Left ventricle myocardium inferior (tissue), 1 donor: ENCODE data around the gene CDC42SE2. TPM values are rescaled to one million over a fixed set of nuclear protein-coding genes. Genes with fewer than 3 reads are reported as not detected.

Experiments
- DNase-seq: peaks from one replicate; pipeline ENCODE4 v3.0.0-alpha.2; 2020
- H3K27ac ChIP-seq: fragments of 200-600 bp; replicated peaks from 2 replicates; pipeline ENCODE4 v1.8.0; 2021
- H3K27me3 ChIP-seq: fragments of 200-600 bp; 2 replicates; pipeline ENCODE4 v1.8.0; 2021; ENCODE audit warnings: low read depth
- H3K36me3 ChIP-seq: fragments of 200-600 bp; 2 replicates; pipeline ENCODE4 v1.8.0; 2021
- H3K4me1 ChIP-seq: fragments of 200-600 bp; 2 replicates; pipeline ENCODE4 v1.8.0; 2021
- H3K4me3 ChIP-seq: fragments of 200-600 bp; 2 replicates; pipeline ENCODE4 v1.8.0; 2021; ENCODE audit warnings: mild to moderate bottlenecking, moderate library complexity
- H3K9me3 ChIP-seq: fragments of 200-600 bp; replicated peaks from 2 replicates; pipeline ENCODE4 v1.8.0; 2021
- intact Hi-C: fragments of 100-400 bp; cut with micrococcal nuclease; formaldehyde crosslinking; loops from one replicate; pipeline ENCODE4 v1.11.0; 2022
- total RNA-seq: library from RNA; stranded (reverse); fragmentation: NEBNext Ultra II Directional; extraction: Animal tissue kit (Norgen Biotek cat#: 25700); gene quantifications from one replicate; pipeline ENCODE4 v1.2.1, GENCODE V29; 2021
- TF ChIP-seq, protein P1 (sequence below): fragments of 200-600 bp; IDR thresholded peaks from 2 replicates; pipeline ENCODE4 v1.8.0; 2021; ENCODE audit warnings: antibody characterized with exemption, mild to moderate bottlenecking, borderline replicate concordance
- donor health status: DM: no; HTN: yes; CAD: no; lungs with severe emphysema.

The CDC42SE2 gene
- total RNA-seq, 1 donor from 2014 or later, result 10.3 TPM

DNA sequence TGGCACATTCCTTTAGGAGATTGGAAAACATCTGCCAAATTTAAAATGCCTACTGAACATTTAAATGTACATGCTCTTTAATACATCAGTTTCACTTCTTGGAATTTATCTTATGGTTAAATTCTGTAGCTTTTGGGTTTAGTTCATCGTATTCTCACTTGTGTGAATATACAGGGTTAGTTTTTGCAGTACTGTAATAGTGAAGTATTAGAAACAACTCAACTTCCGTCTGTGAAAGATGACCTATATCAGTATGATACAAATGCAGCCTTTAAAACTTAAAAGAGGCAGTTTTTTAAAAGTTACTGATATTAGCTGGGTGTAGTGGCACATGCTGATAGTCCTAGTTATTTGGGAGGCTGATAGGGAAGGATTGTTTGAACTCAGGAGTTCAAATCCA lies 57.2 kb downstream of the CDC42SE2 start:
- no peak overlapping the region for H3K27ac ChIP-seq
- H3K4me1 ChIP-seq, result peaks cover 30% of the 10 kb centered on the region
- no peak for DNase-seq
- intact Hi-C loops, result no loop called here
- TF ChIP-seq, protein P1, sequence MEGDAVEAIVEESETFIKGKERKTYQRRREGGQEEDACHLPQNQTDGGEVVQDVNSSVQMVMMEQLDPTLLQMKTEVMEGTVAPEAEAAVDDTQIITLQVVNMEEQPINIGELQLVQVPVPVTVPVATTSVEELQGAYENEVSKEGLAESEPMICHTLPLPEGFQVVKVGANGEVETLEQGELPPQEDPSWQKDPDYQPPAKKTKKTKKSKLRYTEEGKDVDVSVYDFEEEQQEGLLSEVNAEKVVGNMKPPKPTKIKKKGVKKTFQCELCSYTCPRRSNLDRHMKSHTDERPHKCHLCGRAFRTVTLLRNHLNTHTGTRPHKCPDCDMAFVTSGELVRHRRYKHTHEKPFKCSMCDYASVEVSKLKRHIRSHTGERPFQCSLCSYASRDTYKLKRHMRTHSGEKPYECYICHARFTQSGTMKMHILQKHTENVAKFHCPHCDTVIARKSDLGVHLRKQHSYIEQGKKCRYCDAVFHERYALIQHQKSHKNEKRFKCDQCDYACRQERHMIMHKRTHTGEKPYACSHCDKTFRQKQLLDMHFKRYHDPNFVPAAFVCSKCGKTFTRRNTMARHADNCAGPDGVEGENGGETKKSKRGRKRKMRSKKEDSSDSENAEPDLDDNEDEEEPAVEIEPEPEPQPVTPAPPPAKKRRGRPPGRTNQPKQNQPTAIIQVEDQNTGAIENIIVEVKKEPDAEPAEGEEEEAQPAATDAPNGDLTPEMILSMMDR, result no peak
- H3K27me3 ChIP-seq, result no peaks in the 10 kb centered on the region
- H3K9me3 ChIP-seq, result no peaks in the 10 kb centered on the region
- no peak overlapping the region for H3K4me3 ChIP-seq
- H3K36me3 ChIP-seq, result peaks cover 14% of the 10 kb centered on the region

DNA sequence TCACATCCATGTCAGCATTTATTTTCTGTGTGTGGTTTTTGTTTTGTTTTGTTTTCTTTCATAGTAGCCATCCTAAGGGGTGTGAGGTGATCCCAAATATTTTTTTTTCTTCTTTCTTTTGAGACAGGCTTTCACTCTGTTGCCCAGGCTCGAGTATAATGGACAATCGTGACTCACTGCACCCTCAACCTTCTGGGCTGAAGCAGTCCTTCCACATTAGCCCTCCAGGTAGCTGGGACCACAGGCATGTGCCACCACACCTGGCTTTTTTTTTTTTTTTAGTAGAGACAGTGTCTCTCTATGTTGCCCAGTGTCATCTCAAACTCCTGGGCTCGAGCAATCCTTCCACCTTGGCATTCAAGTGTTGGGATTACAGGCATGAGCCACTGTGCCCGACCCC lies 59.1 kb downstream of the CDC42SE2 start:
- DNase-seq, result no peak
- intact Hi-C loops, result no loop called here
- TF ChIP-seq, protein P1, result no peak
- Histone ChIP-seq H3K27ac (no peak overlapping the region), H3K4me1 (peaks cover 30% of the 10 kb centered on the region), H3K9me3 (no peaks in the 10 kb centered on the region), H3K4me3 (no peak overlapping the region), H3K27me3 (no peaks in the 10 kb centered on the region), H3K36me3 (peaks cover 8% of the 10 kb centered on the region)

DNA sequence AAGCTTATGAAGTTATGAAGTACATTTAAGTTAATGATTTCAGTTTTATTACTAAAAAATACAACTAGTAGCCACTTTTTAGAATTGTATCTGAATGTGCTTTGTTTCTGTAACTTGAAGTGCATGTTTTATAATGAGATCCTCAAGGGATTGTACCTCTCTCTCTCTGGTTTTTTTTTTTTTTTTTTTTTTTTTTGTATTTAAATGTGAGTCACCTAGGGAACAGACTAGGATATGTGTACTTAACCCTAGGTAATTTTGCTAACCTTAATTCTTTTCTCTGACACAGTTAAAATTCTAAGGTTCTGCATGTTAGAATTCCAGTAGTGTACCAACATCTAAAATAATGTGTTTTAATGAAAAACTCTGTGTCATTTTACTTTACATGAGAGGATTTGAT lies 59.5 kb downstream of the CDC42SE2 start:
- H3K4me1 ChIP-seq, result peaks cover 30% of the 10 kb centered on the region
- DNase-seq, result no peak
- TF ChIP-seq, protein P1, result no peak
- H3K4me3 ChIP-seq, result no peak overlapping the region
- H3K27ac ChIP-seq, result no peak overlapping the region
- no peaks in the 10 kb centered on the region for H3K27me3 ChIP-seq
- intact Hi-C loops, result no loop called here
- no peaks in the 10 kb centered on the region for H3K9me3 ChIP-seq
- peaks cover 3% of the 10 kb centered on the region for H3K36me3 ChIP-seq

DNA sequence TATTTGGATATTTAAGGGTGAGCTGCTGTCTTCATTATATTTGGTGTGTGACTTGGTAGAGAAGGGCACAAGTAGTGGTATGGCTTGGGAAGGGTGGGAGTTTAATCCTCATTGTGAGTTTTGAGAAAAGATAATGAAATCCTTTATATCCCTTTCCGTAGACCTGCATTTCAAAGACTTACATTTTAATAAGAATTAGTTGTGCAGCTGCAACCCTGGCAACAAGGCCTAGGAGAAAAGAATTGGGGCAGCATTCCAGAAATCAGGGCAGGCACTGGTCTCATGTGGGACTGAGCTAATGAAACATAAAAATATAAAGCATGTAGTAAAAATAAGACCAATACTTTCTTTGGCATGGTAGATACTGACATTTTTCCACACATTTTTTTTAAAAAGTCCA lies 60.5 kb downstream of the CDC42SE2 start:
- no peak overlapping the region for H3K4me3 ChIP-seq
- H3K27ac ChIP-seq, result no peak overlapping the region
- TF ChIP-seq, protein P1, result no peak
- intact Hi-C loops, result no loop called here
- H3K36me3 ChIP-seq, result no peaks in the 10 kb centered on the region
- no peak for DNase-seq
- no peaks in the 10 kb centered on the region for H3K9me3 ChIP-seq
- H3K27me3 ChIP-seq, result no peaks in the 10 kb centered on the region
- H3K4me1 ChIP-seq, result peaks cover 36% of the 10 kb centered on the region

DNA sequence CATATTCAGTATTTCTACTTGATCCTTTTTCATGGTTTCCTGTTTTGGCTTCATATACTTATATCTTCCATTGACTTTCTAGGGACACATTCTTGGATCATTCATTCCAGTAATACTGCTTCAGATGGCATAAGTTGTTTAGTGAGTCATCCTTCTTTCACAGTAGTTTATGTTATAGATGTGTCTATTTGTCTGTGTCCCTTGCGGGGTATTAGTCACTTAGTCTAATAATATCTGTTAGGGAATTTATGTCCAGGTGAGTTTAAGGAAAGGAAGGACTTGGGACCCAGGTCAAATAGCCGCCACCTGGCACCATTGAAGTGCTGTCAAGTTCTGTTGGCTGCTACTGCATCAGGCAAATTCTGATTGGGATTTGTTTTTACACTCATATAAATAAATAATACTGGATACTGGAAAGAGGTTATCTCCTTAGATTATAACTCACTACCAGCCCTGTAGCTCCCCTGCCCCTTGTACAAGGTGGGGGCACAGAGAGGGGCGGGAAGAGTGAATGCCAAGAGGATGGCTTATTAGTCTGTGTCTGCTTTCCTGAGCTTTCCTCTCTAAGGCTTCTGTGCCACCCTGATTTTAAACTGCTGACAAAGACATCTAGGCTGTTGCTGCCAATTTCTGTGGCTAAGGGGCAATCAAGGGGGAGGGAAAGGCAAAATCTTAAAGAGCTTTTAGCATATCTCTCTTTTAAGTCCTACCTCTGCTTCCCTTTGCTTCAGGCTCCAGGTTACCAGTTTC lies 64.9 kb downstream of the CDC42SE2 start:
- intact Hi-C loops, result no loop called here
- no peak overlapping the region for H3K27ac ChIP-seq
- H3K9me3 ChIP-seq, result no peaks in the 10 kb centered on the region
- H3K27me3 ChIP-seq, result no peaks in the 10 kb centered on the region
- no peak for DNase-seq
- no peaks in the 10 kb centered on the region for H3K36me3 ChIP-seq
- TF ChIP-seq, protein P1, result no peak
- H3K4me3 ChIP-seq, result no peak overlapping the region
- peaks cover 20% of the 10 kb centered on the region for H3K4me1 ChIP-seq
